Stomach (tissue), 19 donors: ENCODE measurements around the gene ATP5IF1. TPM values are rescaled to one million over a fixed set of nuclear protein-coding genes. Genes with fewer than 3 reads are reported as not detected.
A peak's percentile ranks its signal among the peaks of the same experiment; 100 is the strongest.

Experiments
- DNase-seq, 2 donors: peaks; one replicate each; pipeline versions ENCODE4 v3.0.0 to v3.0.0-alpha.2; 2013 to 2019
- H3K27ac ChIP-seq, 5 donors: fragments of 200-600 bp in 4 of 5; sonication (generic) in 4 of 5; one replicate each; pipeline ENCODE4 v1.5.1; 2013 to 2019; ENCODE audit warnings: mild to moderate bottlenecking in 1 of 5, moderate library complexity in 1 of 5
- H3K27me3 ChIP-seq, 3 donors: fragments of 200-600 bp; sonication (generic); one replicate each; pipeline ENCODE4 v1.5.1; 2017 to 2019; ENCODE audit warnings: mixed run types in 1 of 3
- H3K36me3 ChIP-seq, 4 donors: fragments of 200-600 bp; sonication (generic); 1 replicate in 3 of 4; 2 replicates in 1 of 4; pipeline ENCODE4 v1.5.1; 2016 to 2019
- H3K4me1 ChIP-seq, 4 donors: fragments of 200-600 bp; sonication (generic); one replicate each; pipeline ENCODE4 v1.5.1; 2016 to 2019
- H3K4me3 ChIP-seq, 4 donors: fragments of 200-600 bp; sonication (generic) in 3 of 4; one replicate each; pipeline ENCODE4 v1.5.1; 2016 to 2019; ENCODE audit warnings: mild to moderate bottlenecking in 1 of 4
- H3K9me3 ChIP-seq, 4 donors: fragments of 200-600 bp; sonication (generic); one replicate each; pipeline ENCODE4 v1.5.1; 2016 to 2019
- EP300 ChIP-seq: sonication (generic); formaldehyde crosslinking; IDR thresholded peaks from one replicate; pipeline ENCODE4 v1.6.1; 2017; ENCODE audit warnings: antibody characterized with exemption
- POLR2A ChIP-seq, 4 donors: fragments of 450-650 bp; IDR thresholded peaks; one replicate each; pipeline ENCODE4 v1.6.1; 2016; ENCODE audit warnings: antibody characterized with exemption in 4 of 4, control low read depth in 2 of 4, mild to moderate bottlenecking in 1 of 4, moderate library complexity in 1 of 4
- POLR2AphosphoS5 ChIP-seq, 3 donors: sonication (generic); formaldehyde crosslinking; IDR thresholded peaks; one replicate each; pipeline ENCODE4 v1.6.1; 2016; ENCODE audit warnings: antibody characterized with exemption in 3 of 3
- WGBS, 5 donors: extraction: QIAGEN DNeasy Blood & Tissue Kit in 3 of 5; methylation state at CpG; one replicate each; pipeline versions ENCODE4 v1.1.5 to v1.1.7; 2013 to 2018; 5-methylcytosine and 5-hydroxymethylcytosine counted together
- intact Hi-C: fragments of 100-400 bp; cut with DNase I; formaldehyde crosslinking; loops from one replicate; pipeline ENCODE4 v1.15.1; 2023; ENCODE audit warnings: low total_unique reads
- long read RNA-seq, 10 donors: transcript quantifications; one replicate each; lab custom pipeline, GENCODE V29; 2026
- polyA plus RNA-seq, 3 donors: library from polyadenylated mRNA; stranded (reverse); fragments of 200-250 nt; gene quantifications; one replicate each; pipeline ENCODE4 v1.2.3, GENCODE V29; 2013
- total RNA-seq, 5 donors: library from RNA; depleted of rRNA; stranded (reverse); fragments of >200 nt; gene quantifications; one replicate each; pipeline versions ENCODE4 v1.1.0 to v1.2.3, GENCODE V29; 2014 to 2016
- TF ChIP-seq, protein P1 (sequence below), 7 experiments: fragments of 450-650 bp in 4 of 7; fragments of 200-600 bp in 3 of 7; sonication (generic) in 3 of 7; IDR thresholded peaks; one replicate each; pipeline ENCODE4 v1.5.1; 2016 to 2019; ENCODE audit warnings: antibody characterized with exemption in 7 of 7, control low read depth in 2 of 7, mild to moderate bottlenecking in 1 of 7
- donor health status: healthy with polysubstance abuse.
- donor health status: Bipolar disorder and iron deficiency.
- donor health status: healthy.

ATP5IF1 gene
- total RNA-seq (100 to 1,000 TPM; 146 to 548 (median 341) TPM), polyA plus RNA-seq (100 to 1,000 TPM; 520 to 559 (median 540) TPM)
- long read RNA-seq, donor 1, transcript ATP5IF1-201 (3 exons, 494 nt): major isoform, 42 of 51 reads
- long read RNA-seq, donor 1, partial matches to known transcripts: 6 of 51 reads
- long read RNA-seq, donor 1, other reads (novel, unspliced or antisense): 0 of 51 reads
- long read RNA-seq, donor 2, transcript ATP5IF1-202 (2 exons, 1,855 nt): minor isoform, 8 of 79 reads
- long read RNA-seq, donor 2, transcript ATP5IF1-201 (3 exons, 494 nt): major isoform, 62 of 79 reads
- long read RNA-seq, donor 2, partial matches to known transcripts: 5 of 79 reads
- long read RNA-seq, donor 2, other reads (novel, unspliced or antisense): 0 of 79 reads
- long read RNA-seq, donor 3, transcript ATP5IF1-202 (2 exons, 1,855 nt): minor isoform, 13 of 90 reads
- long read RNA-seq, donor 3, transcript ATP5IF1-201 (3 exons, 494 nt): major isoform, 72 of 90 reads
- long read RNA-seq, donor 3, partial matches to known transcripts: 5 of 90 reads
- long read RNA-seq, donor 3, other reads (novel, unspliced or antisense): 0 of 90 reads
- long read RNA-seq, donor 4, transcript ATP5IF1-201 (3 exons, 494 nt): major isoform, 5 of 6 reads
- long read RNA-seq, donor 4, partial matches to known transcripts: 0 of 6 reads
- long read RNA-seq, donor 4, other reads (novel, unspliced or antisense): 0 of 6 reads
- long read RNA-seq, donor 5, transcript ATP5IF1-202 (2 exons, 1,855 nt): minor isoform, 13 of 137 reads
- long read RNA-seq, donor 5, transcript ATP5IF1-201 (3 exons, 494 nt): major isoform, 115 of 137 reads
- long read RNA-seq, donor 5, partial matches to known transcripts: 6 of 137 reads
- long read RNA-seq, donor 5, other reads (novel, unspliced or antisense): 0 of 137 reads
- long read RNA-seq, donor 6: 0 reads
- long read RNA-seq, donor 7, transcript ATP5IF1-201 (3 exons, 494 nt): major isoform, 136 of 159 reads
- long read RNA-seq, donor 7, transcript ATP5IF1-202 (2 exons, 1,855 nt): minor isoform, 10 of 159 reads
- long read RNA-seq, donor 7, partial matches to known transcripts: 13 of 159 reads
- long read RNA-seq, donor 7, other reads (novel, unspliced or antisense): 0 of 159 reads
- long read RNA-seq, donor 8, transcript ATP5IF1-202 (2 exons, 1,855 nt): minor isoform, 14 of 149 reads
- long read RNA-seq, donor 8, transcript ATP5IF1-201 (3 exons, 494 nt): major isoform, 134 of 149 reads
- long read RNA-seq, donor 8, partial matches to known transcripts: 0 of 149 reads
- long read RNA-seq, donor 8, other reads (novel, unspliced or antisense): 0 of 149 reads
- long read RNA-seq, donor 9, transcript ATP5IF1-202 (2 exons, 1,855 nt): minor isoform, 13 of 113 reads
- long read RNA-seq, donor 9, transcript ATP5IF1-201 (3 exons, 494 nt): major isoform, 83 of 113 reads
- long read RNA-seq, donor 9, partial matches to known transcripts: 13 of 113 reads
- long read RNA-seq, donor 9, other reads (novel, unspliced or antisense): 0 of 113 reads
- long read RNA-seq, donor 10, transcript ATP5IF1-201 (3 exons, 494 nt): major isoform, 65 of 74 reads
- long read RNA-seq, donor 10, partial matches to known transcripts: 5 of 74 reads
- long read RNA-seq, donor 10, other reads (novel, unspliced or antisense): 0 of 74 reads

DNA sequence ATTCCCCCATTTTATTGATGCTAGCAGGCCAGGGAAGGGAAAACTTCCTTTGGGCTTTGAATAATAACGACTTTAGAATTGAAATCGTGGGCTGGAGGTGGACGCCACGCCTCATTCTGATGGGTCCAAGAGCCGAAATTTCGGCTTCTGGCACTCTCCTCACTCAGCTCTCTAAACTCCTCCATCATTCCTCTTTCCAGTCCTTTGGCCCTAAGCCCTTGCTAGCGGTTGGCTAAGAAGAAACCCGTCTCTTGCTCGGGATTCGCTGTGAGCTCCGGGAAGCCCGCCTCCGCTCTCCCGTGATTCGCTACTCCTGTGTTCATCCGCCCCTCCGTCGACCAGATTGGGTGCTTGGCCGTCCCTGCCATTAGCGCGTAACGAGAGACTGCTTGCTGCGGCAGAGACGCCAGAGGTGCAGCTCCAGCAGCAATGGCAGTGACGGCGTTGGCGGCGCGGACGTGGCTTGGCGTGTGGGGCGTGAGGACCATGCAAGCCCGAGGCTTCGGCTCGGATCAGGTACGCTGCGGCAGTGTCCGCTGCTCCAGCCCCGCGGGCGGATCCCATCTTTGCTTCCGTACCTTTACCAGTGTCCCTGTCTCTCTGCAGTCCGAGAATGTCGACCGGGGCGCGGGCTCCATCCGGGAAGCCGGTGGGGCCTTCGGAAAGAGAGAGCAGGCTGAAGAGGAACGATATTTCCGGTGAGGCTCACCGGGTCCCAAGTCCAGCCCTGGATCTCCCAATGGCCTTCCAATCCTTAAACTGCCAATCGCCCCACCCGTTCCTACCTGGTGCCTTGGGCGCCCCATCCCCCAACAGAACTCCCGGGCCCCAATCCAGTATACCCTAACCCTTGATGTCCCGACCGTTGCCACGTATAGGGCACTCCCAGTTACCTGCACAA, at the start of gene ATP5IF1:
Gene ATP5IF1, plus strand, starts transcription at position 370 of the 901 bp plus-strand sequence. Its CDS starts 60 bp downstream, at position 430.
- DNase-seq: peak; percentile 98 to 99
- TF ChIP-seq POLR2A (IDR thresholded peaks at IDR 0.05) (peak in 3 of 4 donors; percentile 61 to 88 (median 71)), EP300 (no peak), POLR2AphosphoS5 (IDR thresholded peaks at IDR 0.05) (peak; percentile 97 to 99 (median 99))
- TF ChIP-seq, protein P1, sequence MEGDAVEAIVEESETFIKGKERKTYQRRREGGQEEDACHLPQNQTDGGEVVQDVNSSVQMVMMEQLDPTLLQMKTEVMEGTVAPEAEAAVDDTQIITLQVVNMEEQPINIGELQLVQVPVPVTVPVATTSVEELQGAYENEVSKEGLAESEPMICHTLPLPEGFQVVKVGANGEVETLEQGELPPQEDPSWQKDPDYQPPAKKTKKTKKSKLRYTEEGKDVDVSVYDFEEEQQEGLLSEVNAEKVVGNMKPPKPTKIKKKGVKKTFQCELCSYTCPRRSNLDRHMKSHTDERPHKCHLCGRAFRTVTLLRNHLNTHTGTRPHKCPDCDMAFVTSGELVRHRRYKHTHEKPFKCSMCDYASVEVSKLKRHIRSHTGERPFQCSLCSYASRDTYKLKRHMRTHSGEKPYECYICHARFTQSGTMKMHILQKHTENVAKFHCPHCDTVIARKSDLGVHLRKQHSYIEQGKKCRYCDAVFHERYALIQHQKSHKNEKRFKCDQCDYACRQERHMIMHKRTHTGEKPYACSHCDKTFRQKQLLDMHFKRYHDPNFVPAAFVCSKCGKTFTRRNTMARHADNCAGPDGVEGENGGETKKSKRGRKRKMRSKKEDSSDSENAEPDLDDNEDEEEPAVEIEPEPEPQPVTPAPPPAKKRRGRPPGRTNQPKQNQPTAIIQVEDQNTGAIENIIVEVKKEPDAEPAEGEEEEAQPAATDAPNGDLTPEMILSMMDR (IDR thresholded peaks at IDR 0.05): no peak
- H3K27ac ChIP-seq: peak within 1 kb of the TSS; percentile 88 to 97 (median 92)
- peaks cover 0 to 14% (median 10%) of the 10 kb centered on the region in 4 donors for H3K36me3 ChIP-seq
- no peaks in the 10 kb centered on the region for H3K9me3 ChIP-seq
- peaks cover 26 to 58% (median 45%) of the 10 kb centered on the region in 4 donors for H3K4me1 ChIP-seq
- no peaks in the 10 kb centered on the region for H3K27me3 ChIP-seq
- WGBS, 5 donors: 0 to 1% (median 0%) methylated on average over 40 to 60 of the region's 60 CpGs
- intact Hi-C loops: no loop called here
- peak within 1 kb of the TSS; percentile 85 to 98 (median 96) for H3K4me3 ChIP-seq

DNA sequence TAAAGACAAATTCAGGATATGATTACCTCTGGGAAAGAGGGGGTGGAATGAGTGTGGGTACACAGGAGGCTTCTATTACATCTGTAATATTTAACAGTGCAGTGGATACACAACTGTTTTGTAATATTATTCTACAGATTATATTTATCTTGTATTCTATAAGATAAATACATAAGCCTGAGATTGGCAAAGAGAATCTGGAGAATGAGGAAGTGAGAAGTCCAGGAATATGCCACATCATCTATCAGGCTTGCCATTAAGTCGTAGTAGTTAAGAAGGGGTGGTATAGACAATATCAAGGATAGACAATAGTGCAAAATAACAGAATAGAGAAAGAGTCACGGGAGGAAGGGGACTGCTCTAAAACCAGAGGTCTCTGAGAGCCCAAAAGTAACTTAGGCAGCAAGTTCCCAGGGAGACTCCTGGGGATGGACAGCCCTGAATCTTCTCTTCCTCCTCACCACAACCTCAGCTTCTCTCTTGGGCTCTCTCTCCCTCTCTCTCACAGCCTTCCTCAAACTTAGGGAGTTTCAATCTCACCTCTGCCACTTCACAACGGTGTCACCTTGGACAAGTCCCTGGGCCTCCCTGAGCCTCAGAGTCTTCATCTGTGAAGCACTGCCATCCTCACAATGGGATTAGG, 45.5 kb upstream of the ATP5IF1 start:
- Histone ChIP-seq H3K27ac (peak overlapping the region in 2 of 5 donors; percentile 26 to 46), H3K27me3 (no peaks in the 10 kb centered on the region), H3K9me3 (no peaks in the 10 kb centered on the region), H3K4me1 (peaks cover 0 to 12% (median 5%) of the 10 kb centered on the region in 4 donors), H3K36me3 (peaks cover 0 to 5% (median 0%) of the 10 kb centered on the region in 4 donors), H3K4me3 (no peak overlapping the region)
- intact Hi-C loops: no loop called here
- WGBS, 5 donors: 48 to 60% (median 52%) methylated on average over 3 of the region's 3 CpGs
- TF ChIP-seq, protein P1 (IDR thresholded peaks at IDR 0.05): no peak
- TF ChIP-seq POLR2AphosphoS5 (IDR thresholded peaks at IDR 0.05) (no peak), EP300 (no peak), POLR2A (IDR thresholded peaks at IDR 0.05) (no peak)
- no peak for DNase-seq

DNA sequence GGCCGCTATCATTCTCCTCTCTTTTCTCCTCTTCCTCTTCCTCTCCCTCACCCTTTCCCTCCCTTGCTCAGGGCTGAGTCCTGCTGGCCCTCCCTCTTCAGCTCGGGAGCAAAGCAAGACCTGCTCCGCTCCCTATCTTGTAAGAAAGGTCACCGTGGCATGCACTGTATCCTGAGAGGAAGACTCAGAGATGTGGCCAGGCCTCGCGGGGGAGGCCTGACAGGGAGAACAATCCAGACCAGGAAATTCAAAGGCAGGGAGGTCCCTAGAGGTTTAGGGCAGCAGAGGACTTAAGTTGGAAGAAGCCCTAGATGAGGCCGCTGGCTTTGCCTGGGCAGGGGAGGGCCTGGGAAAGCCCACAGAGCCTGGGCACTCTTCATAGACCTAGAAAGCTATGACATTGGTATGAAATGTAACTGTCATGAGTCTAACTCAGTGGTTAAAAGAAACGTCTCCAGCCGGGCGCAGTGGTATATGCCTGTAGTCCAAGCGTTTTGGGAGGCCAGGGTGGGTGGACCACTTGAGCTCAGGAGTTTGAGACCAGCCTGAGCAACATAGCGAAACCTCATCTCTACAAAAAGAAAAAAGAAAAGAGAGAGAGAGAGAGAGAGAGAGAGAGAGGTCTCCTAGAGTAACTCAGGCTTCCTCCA, 44.8 kb upstream of the ATP5IF1 start:
- Histone ChIP-seq H3K36me3 (peaks cover 0 to 5% (median 0%) of the 10 kb centered on the region in 4 donors), H3K4me1 (peaks cover 0 to 12% (median 5%) of the 10 kb centered on the region in 4 donors), H3K27me3 (no peaks in the 10 kb centered on the region), H3K9me3 (no peaks in the 10 kb centered on the region), H3K4me3 (no peak overlapping the region), H3K27ac (peak overlapping the region in 2 of 5 donors; percentile 26 to 46)
- DNase-seq: no peak
- 63 to 74% (median 70%) methylated on average over 12 of the region's 12 CpGs for WGBS, 5 donors
- TF ChIP-seq POLR2AphosphoS5 (IDR thresholded peaks at IDR 0.05) (no peak), EP300 (no peak), POLR2A (IDR thresholded peaks at IDR 0.05) (no peak)
- TF ChIP-seq, protein P1 (IDR thresholded peaks at IDR 0.05): no peak
- intact Hi-C loops: no loop called here
